Thyroid gland (tissue), 4 donors: ENCODE measurements around the gene NCR2.

Source experiments
- CTCF ChIP-seq, 6 experiments: fragments of 200-600 bp in 3 of 6; fragments of 450-650 bp in 3 of 6; sonication (generic) in 3 of 6; IDR thresholded peaks; one replicate each; pipeline ENCODE4 v1.5.1; 2016 to 2019; ENCODE audit warnings: antibody characterized with exemption in 6 of 6, mild to moderate bottlenecking in 2 of 6, inconsistent platforms in 1 of 6, moderate library complexity in 1 of 6
- POLR2A ChIP-seq, 2 donors: fragments of 450-650 bp; IDR thresholded peaks; one replicate each; pipeline ENCODE4 v1.6.1; 2017; ENCODE audit warnings: antibody characterized with exemption in 2 of 2, mild to moderate bottlenecking in 2 of 2, moderate library complexity in 1 of 2

GRCh38 chr6:41346441-41346840 lies 11.0 kb downstream of the NCR2 start:
- TF ChIP-seq CTCF (IDR thresholded peaks at IDR 0.05) (no peak), POLR2A (IDR thresholded peaks at IDR 0.05) (no peak)
